NCI-H82 treated with DMSO at 0.1 percent for 48 hours (cell line): Measurements from ENCODE around the gene STRAP.
"Not testable (repeated sequence)": the region's sequence is repeated elsewhere in the genome, so short reads cannot be mapped to it uniquely, and the experiment has no call there.

Source experiments
- DNase-seq: peaks from one replicate; lab custom pipeline; 2025; ENCODE audit not compliant: unreplicated experiment; lab: John Stamatoyannopoulos, UW

Gene STRAP

GRCh38 chr12:15918066-15918465 is 35.9 kb downstream of the STRAP start:
- no peak for DNase-seq

GRCh38 chr12:15919418-15919817 is 37.2 kb downstream of the STRAP start:
- DNase-seq, result no peak

GRCh38 chr12:15924956-15925355 is 42.8 kb downstream of the STRAP start:
- DNase-seq, result no peak

- no peak for DNase-seq
These were observed 46.2 kb downstream of the STRAP start for GRCh38 chr12:15928346-15928745.

DNA sequence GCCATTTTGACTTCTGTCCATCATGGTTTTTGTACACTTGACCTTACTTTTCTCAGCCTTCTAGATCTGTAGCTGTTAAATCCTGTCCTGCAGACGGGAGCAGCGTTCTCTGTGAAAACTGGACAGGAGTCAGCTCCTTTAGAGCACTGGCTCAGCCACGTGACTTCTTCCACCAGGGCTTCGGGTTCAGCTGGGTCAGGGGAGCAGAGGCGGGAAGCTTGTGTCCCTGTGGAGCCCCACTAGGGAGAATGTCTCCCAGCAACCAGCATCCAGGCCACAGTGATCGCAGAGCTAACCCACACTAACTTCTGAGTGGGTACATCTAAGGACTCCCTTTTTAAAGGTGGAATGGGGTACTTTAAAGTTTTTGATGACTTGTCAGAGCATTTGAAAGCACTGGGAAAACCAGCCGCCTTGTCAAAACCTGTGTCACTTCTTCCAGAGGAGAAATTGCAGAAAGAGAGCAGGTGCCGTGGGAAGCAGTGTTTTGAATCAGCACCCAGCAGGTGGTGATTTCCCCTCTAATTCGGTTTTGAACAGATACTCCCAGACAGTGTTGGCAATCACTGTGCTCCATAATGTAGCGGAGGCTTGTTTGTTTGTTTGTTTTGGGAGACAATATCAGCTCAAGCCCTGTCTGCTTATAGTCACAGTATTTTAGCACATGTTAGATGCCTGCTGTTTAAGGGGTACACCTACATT is 46.8 kb downstream of the STRAP start:
- no peak for DNase-seq

DNA sequence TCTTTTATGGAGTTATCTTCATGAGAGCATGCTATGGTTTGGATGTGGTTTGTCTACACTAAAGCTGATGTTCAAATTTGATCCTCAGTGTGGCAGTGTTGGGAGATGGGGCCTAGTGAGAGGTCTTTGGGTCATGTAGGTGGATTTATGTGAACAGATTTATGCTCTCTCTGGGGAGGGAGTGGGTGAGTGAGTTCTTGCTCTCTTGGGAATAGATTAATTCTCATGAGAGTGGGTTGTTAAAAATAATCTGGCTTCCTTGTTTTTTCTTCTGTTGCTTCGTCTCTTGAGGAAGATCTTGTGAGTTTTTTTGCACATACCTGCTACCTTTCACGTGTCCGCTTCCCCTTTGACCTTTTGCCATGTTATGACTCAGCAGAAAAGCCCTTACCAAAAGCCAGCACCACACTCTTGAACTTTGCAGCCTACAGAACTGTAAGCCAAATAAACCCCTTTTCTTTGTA is 49.4 kb downstream of the STRAP start:
- peak; percentile 76 for DNase-seq

DNA sequence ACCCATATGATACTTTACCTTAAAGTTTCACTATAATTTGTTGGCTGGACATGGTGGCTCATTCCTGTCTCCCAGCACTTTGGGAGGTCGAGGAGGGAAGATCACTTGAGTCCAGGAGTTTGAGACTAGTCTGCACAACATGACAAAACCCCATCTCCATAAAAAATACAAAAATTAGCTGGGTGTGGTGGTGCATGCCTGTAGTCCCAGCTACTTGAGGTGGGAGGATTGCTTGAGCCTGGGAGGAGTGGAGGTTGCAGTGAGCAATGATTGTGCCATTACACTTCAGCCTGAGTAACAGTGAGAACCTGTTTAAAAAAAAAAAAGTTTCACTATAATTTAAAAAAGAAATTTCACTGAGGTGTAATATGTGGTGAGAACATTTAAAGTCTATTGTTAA is 50.1 kb downstream of the STRAP start:
- DNase-seq, result no peak

DNA sequence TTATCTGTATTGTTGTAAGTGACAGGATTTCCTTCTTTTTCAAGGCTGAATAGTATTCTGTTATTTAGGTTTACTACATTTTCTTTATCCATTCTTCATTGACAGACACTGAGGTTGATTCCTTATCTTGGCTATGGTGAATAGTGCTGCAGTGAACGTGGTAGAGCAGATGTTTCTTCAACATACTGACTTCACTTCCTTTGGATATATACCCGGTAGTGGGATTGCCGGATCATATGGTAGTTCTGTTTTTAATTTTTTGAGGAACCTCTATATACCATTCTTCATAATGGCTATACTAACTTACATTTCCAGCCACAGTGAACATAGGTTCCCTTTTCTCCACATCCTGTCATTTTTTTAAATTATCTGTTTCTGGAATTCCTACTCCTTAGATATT is 50.8 kb downstream of the STRAP start:
- no peak for DNase-seq

GRCh38 chr12:15933751-15934150 is 51.6 kb downstream of the STRAP start:
- DNase-seq, result no peak

- no peak for DNase-seq
These were observed 54.6 kb downstream of the STRAP start for GRCh38 chr12:15936751-15937150.

GRCh38 chr12:15937902-15938301 is 55.7 kb downstream of the STRAP start:
- DNase-seq, result no peak

DNA sequence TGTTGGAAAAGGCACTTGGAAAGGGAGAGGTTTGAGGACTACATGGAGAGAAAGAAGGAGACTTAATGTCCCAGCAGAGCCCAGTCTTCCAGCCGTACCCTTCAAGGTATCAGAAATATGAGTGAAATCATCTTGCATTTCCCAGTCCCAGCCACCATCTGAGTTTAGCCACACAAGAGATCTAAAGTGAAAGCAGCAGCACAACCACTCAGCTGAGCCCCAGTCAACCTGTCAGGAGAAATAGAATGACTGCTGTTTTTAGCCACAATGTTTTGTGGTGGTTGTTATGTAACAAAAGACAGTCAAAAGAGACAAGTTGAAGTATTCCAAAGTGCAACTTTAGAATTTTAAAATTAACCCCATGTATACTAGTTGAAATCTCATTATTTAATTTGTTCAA is 56.9 kb downstream of the STRAP start:
- DNase-seq, result no peak

GRCh38 chr12:15942475-15942874 is 60.3 kb downstream of the STRAP start:
- DNase-seq, result no peak

GRCh38 chr12:15943519-15943918 is 61.3 kb downstream of the STRAP start:
- DNase-seq, result not testable (repeated sequence)

DNA sequence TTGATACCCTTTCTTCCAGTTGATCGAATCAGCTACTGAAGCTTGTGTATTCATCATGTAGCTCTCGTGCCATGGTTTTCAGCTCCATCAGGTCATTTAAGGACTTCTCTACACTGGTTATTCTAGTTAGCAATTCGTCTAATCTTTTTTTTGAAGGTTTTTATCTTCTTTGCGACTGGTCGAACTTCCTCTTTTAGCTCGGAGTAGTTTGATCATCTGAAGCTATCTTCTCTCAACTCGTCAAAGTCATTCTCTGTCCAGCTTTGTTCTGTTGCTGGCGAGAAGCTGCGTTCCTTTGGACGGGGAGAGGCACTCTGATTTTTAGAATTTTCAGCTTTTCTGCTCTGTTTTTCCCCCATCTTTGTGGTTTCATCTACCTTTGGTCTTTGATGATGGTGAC is 66.3 kb downstream of the STRAP start:
- not testable (repeated sequence) for DNase-seq
